NCI-H2196 treated with DMSO at 0.1 percent for 48 hours (cell line): ENCODE data around the gene SLC46A2.

ENCODE experiments used
- DNase-seq: peaks from one replicate; lab custom pipeline; 2025; ENCODE audit not compliant: unreplicated experiment; lab: John Stamatoyannopoulos, UW

The SLC46A2 gene

GRCh38 chr9:112886351-112886750, 4.3 kb downstream of the SLC46A2 start:
- DNase-seq = no peak

GRCh38 chr9:112885324-112885723, 5.4 kb downstream of the SLC46A2 start:
- DNase-seq = no peak

GRCh38 chr9:112884721-112885120, 6.0 kb downstream of the SLC46A2 start:
- DNase-seq = no peak

- no peak for DNase-seq
Measured at GRCh38 chr9:112884101-112884500, 6.6 kb downstream of the SLC46A2 start.

- DNase-seq = no peak
Measured at GRCh38 chr9:112881331-112881730, 9.3 kb downstream of the SLC46A2 start.

- DNase-seq = no peak
Measured at GRCh38 chr9:112880650-112881049, 10.0 kb downstream of the SLC46A2 start.

- DNase-seq = no peak
Measured at GRCh38 chr9:112878752-112879151, 11.9 kb downstream of the SLC46A2 start.

- no peak for DNase-seq
Measured at GRCh38 chr9:112873773-112874405, 16.8 kb downstream of the SLC46A2 start.

GRCh38 chr9:112872019-112872418, 18.7 kb downstream of the SLC46A2 start:
- no peak for DNase-seq

- no peak for DNase-seq
Measured at GRCh38 chr9:112870556-112870955, 20.1 kb downstream of the SLC46A2 start.

- no peak for DNase-seq
Measured at GRCh38 chr9:112869917-112870316, 20.8 kb downstream of the SLC46A2 start.

GRCh38 chr9:112869041-112869529, 21.6 kb downstream of the SLC46A2 start:
- no peak for DNase-seq

- no peak for DNase-seq
Measured at GRCh38 chr9:112868461-112868860, 22.2 kb downstream of the SLC46A2 start.

GRCh38 chr9:112867275-112867991, 23.2 kb downstream of the SLC46A2 start:
- DNase-seq = no peak

- no peak for DNase-seq
Measured at GRCh38 chr9:112866662-112867274, 23.9 kb downstream of the SLC46A2 start.

- no peak for DNase-seq
Measured at GRCh38 chr9:112864982-112865381, 25.7 kb downstream of the SLC46A2 start.

GRCh38 chr9:112864403-112864802, 26.3 kb downstream of the SLC46A2 start:
- no peak for DNase-seq

GRCh38 chr9:112863746-112864145, 26.9 kb downstream of the SLC46A2 start:
- no peak for DNase-seq

- no peak for DNase-seq
Measured at GRCh38 chr9:112863214-112863613, 27.5 kb downstream of the SLC46A2 start.

- DNase-seq = no peak
Measured at GRCh38 chr9:112861638-112862555, 28.8 kb downstream of the SLC46A2 start.

- DNase-seq = no peak
Measured at GRCh38 chr9:112861155-112861554, 29.5 kb downstream of the SLC46A2 start.
